SK-N-SH treated with all-trans-retinoic acid at 6 μM for 48 hours (cell line): ENCODE data around the gene TAS2R7.

Source experiments
- ATAC-seq: fragments of 200-7000 bp; cut with Tn5 transposase; 3 replicates; pipeline ENCODE4 v1.9.1; 2020; ENCODE audit warnings: mild to moderate bottlenecking, moderate library complexity
- ARNTL ChIP-seq: fragments of 450-650 bp; formaldehyde crosslinking; IDR thresholded peaks from 2 replicates; pipeline ENCODE4 v1.5.0; 2020; ENCODE audit warnings: low read depth, mild to moderate bottlenecking, moderate library complexity, borderline replicate concordance
- BACH2 ChIP-seq: fragments of 250-450 bp; sonication (Bioruptor Pico); IDR thresholded peaks from 2 replicates; pipeline ENCODE4 v1.9.0; 2021; ENCODE audit warnings: mild to moderate bottlenecking, borderline replicate concordance
- CREB5 ChIP-seq: fragments of 250-450 bp; sonication (Bioruptor Pico); IDR thresholded peaks from 2 replicates; pipeline ENCODE4 v1.5.1; 2020; ENCODE audit warnings: low read depth, mild to moderate bottlenecking, moderate library complexity
- ESRRG ChIP-seq: fragments of 250-450 bp; sonication (Bioruptor Pico); IDR thresholded peaks from 2 replicates; pipeline ENCODE4 v1.6.1; 2021; ENCODE audit warnings: mild to moderate bottlenecking
- ISL1 ChIP-seq: fragments of 250-450 bp; sonication (Bioruptor Pico); IDR thresholded peaks from 2 replicates; pipeline ENCODE4 v2.1.2; 2022; ENCODE audit warnings: mild to moderate bottlenecking, moderate library complexity
- POU6F1 ChIP-seq: fragments of 250-450 bp; sonication (Bioruptor Pico); IDR thresholded peaks from 2 replicates; pipeline ENCODE4 v1.8.0; 2021; ENCODE audit warnings: low read depth, mild to moderate bottlenecking, moderate library complexity, borderline replicate concordance
- RARB ChIP-seq: fragments of 250-450 bp; sonication (Bioruptor Pico); IDR thresholded peaks from 2 replicates; pipeline ENCODE4 v1.8.0; 2021; ENCODE audit warnings: mild to moderate bottlenecking, moderate library complexity
- TOX ChIP-seq: fragments of 250-450 bp; sonication (Bioruptor Pico); IDR thresholded peaks from 2 replicates; pipeline ENCODE4 v1.8.0; 2021; ENCODE audit warnings: mild to moderate bottlenecking, moderate library complexity, borderline replicate concordance
- TSHZ2 ChIP-seq: fragments of 250-450 bp; sonication (Bioruptor Pico); IDR thresholded peaks from 2 replicates; pipeline ENCODE4 v1.5.0; 2020; ENCODE audit warnings: mild to moderate bottlenecking, moderate library complexity
- ZC3H10 ChIP-seq: fragments of 250-450 bp; sonication (Bioruptor Pico); IDR thresholded peaks from 2 replicates; pipeline ENCODE4 v1.5.1; 2021; ENCODE audit warnings: mild to moderate bottlenecking, moderate library complexity
- ZFP3 ChIP-seq: fragments of 250-450 bp; sonication (Bioruptor Pico); IDR thresholded peaks from 2 replicates; pipeline ENCODE4 v1.5.0; 2020; ENCODE audit warnings: mild to moderate bottlenecking, moderate library complexity
- ZFP30 ChIP-seq: fragments of 450-650 bp; formaldehyde crosslinking; IDR thresholded peaks from 2 replicates; pipeline ENCODE4 v1.5.0; 2022; ENCODE audit warnings: mild to moderate bottlenecking, moderate library complexity
- ZNF70 ChIP-seq: fragments of 450-650 bp; formaldehyde crosslinking; IDR thresholded peaks from 2 replicates; pipeline ENCODE4 v1.5.0; 2020; ENCODE audit warnings: mild to moderate bottlenecking, moderate library complexity
- ZNF8 ChIP-seq: fragments of 450-650 bp; formaldehyde crosslinking; IDR thresholded peaks from 2 replicates; pipeline ENCODE4 v1.5.0; 2020; ENCODE audit warnings: mild to moderate bottlenecking, moderate library complexity
- TF ChIP-seq, protein P1 (sequence below): fragments of 250-450 bp; sonication (Bioruptor Pico); IDR thresholded peaks from 2 replicates; pipeline ENCODE4 v1.8.0; 2020; ENCODE audit warnings: mild to moderate bottlenecking, moderate library complexity, borderline replicate concordance

Gene TAS2R7, protein sequence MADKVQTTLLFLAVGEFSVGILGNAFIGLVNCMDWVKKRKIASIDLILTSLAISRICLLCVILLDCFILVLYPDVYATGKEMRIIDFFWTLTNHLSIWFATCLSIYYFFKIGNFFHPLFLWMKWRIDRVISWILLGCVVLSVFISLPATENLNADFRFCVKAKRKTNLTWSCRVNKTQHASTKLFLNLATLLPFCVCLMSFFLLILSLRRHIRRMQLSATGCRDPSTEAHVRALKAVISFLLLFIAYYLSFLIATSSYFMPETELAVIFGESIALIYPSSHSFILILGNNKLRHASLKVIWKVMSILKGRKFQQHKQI

DNA sequence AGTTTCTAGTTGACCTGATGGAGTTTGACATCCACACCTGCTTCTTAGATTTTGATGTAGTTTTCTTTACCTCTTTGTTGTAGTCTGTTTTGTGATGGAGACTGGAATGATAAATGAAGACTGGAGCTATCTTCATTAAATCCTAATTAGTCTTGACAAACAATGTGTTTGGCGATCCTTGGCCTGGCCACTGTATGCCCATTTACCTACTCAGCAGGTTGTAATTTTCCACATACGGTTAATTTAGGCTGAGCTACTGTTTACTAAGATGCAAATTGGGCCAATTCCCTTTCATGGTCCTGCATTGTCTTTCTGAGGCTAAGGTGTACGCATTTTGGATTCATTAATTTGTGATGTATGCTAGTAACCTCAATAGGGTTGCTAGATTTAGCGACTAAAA lies at the start of gene TAS2R7:
Gene TAS2R7 (minus strand): TSS at position 41 of the 400 bp plus-strand sequence. CDS start 57 bp downstream, outside the sequence.
- no peak for TF ChIP-seq TSHZ2 (CRISPR knock-in tag)
- TF ChIP-seq RARB, result no peak
- TF ChIP-seq ISL1 (CRISPR knock-in tag), result no peak
- TF ChIP-seq ZNF8 (CRISPR knock-in tag), result no peak
- no peak for TF ChIP-seq ZC3H10 (CRISPR knock-in tag)
- TF ChIP-seq ESRRG (CRISPR knock-in tag), result no peak
- no peak for TF ChIP-seq BACH2 (CRISPR knock-in tag)
- no peak for TF ChIP-seq POU6F1 (CRISPR knock-in tag)
- TF ChIP-seq ARNTL (CRISPR knock-in tag), result no peak
- TF ChIP-seq ZFP30 (CRISPR knock-in tag), result no peak
- TF ChIP-seq ZNF70 (CRISPR knock-in tag), result no peak
- TF ChIP-seq, protein P1, sequence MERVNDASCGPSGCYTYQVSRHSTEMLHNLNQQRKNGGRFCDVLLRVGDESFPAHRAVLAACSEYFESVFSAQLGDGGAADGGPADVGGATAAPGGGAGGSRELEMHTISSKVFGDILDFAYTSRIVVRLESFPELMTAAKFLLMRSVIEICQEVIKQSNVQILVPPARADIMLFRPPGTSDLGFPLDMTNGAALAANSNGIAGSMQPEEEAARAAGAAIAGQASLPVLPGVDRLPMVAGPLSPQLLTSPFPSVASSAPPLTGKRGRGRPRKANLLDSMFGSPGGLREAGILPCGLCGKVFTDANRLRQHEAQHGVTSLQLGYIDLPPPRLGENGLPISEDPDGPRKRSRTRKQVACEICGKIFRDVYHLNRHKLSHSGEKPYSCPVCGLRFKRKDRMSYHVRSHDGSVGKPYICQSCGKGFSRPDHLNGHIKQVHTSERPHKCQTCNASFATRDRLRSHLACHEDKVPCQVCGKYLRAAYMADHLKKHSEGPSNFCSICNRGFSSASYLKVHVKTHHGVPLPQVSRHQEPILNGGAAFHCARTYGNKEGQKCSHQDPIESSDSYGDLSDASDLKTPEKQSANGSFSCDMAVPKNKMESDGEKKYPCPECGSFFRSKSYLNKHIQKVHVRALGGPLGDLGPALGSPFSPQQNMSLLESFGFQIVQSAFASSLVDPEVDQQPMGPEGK (CRISPR knock-in tag), result no peak
- TF ChIP-seq, all 23 proteins: peak for 0
- no peak for ATAC-seq

GRCh38 chr12:10851243-10851858 lies 48.9 kb upstream of the TAS2R7 start:
- TF ChIP-seq ZC3H10 (CRISPR knock-in tag) (no peak), TOX (CRISPR knock-in tag) (no peak), ZNF8 (CRISPR knock-in tag) (no peak), TSHZ2 (CRISPR knock-in tag) (no peak), ARNTL (CRISPR knock-in tag) (no peak)
- TF ChIP-seq, protein P1 (CRISPR knock-in tag), result no peak
- ATAC-seq, result no peak

- no peak for TF ChIP-seq CREB5 (CRISPR knock-in tag)
- no peak for TF ChIP-seq ZFP3
- no peak for ATAC-seq
These were observed 47.0 kb upstream of the TAS2R7 start, which contains the start of gene PRR4 for GRCh38 chr12:10849425-10849878. TSS of gene PRR4 (minus strand) at chr12:10849475. CDS start at chr12:10849437, 38 bp downstream.
